ENCODE data around the gene SSH2. TPM values are rescaled to one million over a fixed set of nuclear protein-coding genes. Genes with fewer than 3 reads are reported as not detected.

Gene SSH2
- polyA plus RNA-seq, 1 of the 3 experiments (the other 2 are of a cell fraction): 8.8 TPM

DNA sequence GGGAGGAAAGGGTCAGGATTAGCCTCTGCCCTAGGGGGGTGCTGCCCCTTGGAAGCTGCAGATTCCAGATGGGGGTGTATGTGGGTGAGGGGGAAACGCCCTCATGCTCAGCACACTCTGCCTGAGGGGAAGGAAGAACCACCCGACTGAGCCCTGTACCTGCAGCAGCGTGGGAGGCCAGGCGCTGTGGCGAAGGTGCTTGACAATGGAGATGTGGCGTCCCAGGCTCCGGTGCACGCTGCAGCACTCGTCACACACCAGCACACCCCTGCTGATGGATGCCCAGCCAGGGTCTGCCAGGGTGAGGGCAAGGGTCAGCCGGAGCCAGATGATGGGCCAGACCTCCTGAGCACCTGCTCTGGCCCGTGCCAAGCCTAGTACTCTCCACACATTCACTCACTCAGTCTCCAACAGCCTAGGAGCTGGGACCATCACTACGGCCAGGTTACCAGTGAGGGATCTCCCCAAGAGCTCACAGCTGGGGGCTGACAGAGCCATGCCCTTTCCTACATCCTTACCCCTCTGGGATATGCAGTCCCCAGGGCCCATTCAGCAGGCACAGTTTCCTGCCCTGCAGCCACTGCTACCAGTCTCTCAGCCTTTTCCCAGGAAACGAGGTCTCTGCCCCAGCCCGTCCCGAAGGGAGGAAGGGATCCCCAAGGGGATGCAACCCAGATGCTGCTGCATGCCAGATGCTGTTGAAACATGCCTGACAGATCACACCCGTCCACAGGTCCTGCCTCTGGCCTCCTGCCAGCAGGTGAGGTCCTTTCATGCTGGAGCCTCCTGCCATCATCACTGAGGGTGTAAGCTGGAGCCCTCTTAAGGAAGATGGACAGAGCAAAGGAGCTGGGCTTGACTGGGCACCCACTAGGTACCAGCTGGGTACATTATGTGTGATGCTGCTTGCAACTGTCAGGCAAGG is 346.4 kb downstream of the SSH2 start:
- Histone ChIP-seq H3K27me3 (ENCODE audit: insufficient read depth) (no peaks in the 10 kb centered on the region), H2AFZ (ENCODE audit: low read depth) (no peak overlapping the region), H3K9me2 (no peaks in the 10 kb centered on the region), H3K36me3 (replicated peaks in 1 of 2; ENCODE audit: control insufficient read depth in 1 of 2, insufficient read depth in 2 of 2, low read length in 1 of 2) (peaks cover 5 to 39% of the 10 kb centered on the region in 2 experiments), H3K4me1 (ENCODE audit: control insufficient read depth in 1 of 2, insufficient read depth in 2 of 2, low read depth in 1 of 2, low read length in 1 of 2) (peaks cover 12 to 46% of the 10 kb centered on the region in 2 experiments; a peak in 3 of 4 replicates), H3K4me2 (no peak overlapping the region), H3K4me3 (ENCODE audit: low read depth in 2 of 2, low read length in 1 of 2) (no peak overlapping the region), H3K9me3 (no peaks in the 10 kb centered on the region), H3K9ac (no peak overlapping the region), H3F3A (replicated peaks; ENCODE audit: insufficient read depth) (peaks cover 5% of the 10 kb centered on the region), H3K27ac (ENCODE audit: low read depth in 2 of 2, low read length in 1 of 2) (no peak overlapping the region; a peak in 1 of 4 replicates), H3K79me2 (ENCODE audit: insufficient read depth) (peaks cover 70% of the 10 kb centered on the region), H4K20me1 (ENCODE audit: insufficient read depth) (peaks cover 70% of the 10 kb centered on the region)
- 90% methylated on average over 9 of the region's 16 CpGs for WGBS (ENCODE audit: low lambda C conversion rate)
- TF ChIP-seq ELF1 (IDR thresholded peaks at IDR 0.05) (no peak), RXRA (IDR thresholded peaks at IDR 0.05; ENCODE audit: borderline replicate concordance, low read depth) (no peak), PBX3 (IDR thresholded peaks at IDR 0.05) (no peak)
- TF ChIP-seq, protein P1, sequence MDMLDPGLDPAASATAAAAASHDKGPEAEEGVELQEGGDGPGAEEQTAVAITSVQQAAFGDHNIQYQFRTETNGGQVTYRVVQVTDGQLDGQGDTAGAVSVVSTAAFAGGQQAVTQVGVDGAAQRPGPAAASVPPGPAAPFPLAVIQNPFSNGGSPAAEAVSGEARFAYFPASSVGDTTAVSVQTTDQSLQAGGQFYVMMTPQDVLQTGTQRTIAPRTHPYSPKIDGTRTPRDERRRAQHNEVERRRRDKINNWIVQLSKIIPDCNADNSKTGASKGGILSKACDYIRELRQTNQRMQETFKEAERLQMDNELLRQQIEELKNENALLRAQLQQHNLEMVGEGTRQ (IDR thresholded peaks at IDR 0.05; ENCODE audit: borderline replicate concordance, low read depth, low read length): no peak
- DNase-seq: peak; percentile 23
- ChIA-PET CTCF (interaction anchor here (0.6 to 12.7 kb wide), 6 partner anchors 8 to 921 kb away, joined by 3 to 166 read pairs (median 3); partner anchors contain the start of genes ABHD15, ANKRD13B and TP53I13), POLR2A (interaction anchor here (1.4 kb wide), 1 partner anchor 8 kb away, joined by 3 read pairs; no protein-coding TSS in a partner anchor)

DNA sequence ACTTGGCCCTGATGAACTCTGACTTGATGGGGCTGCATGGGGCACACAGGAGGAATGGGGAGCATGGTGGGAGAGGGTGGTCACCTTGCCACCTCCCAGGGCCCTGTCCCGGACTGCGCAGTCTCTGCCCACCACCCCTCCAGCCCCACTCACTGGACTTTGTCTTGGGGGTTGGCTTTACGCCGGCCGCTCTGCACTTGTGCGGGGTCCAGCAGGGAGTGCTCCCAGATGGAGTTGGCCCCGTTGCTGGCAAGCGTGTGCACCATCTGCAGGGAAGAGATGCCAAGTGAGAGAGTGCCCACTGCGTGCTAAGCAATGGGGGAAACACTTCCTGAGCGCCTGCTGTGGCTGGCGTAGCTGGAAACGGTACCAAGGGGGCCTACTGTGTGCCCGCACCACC is 347.3 kb downstream of the SSH2 start:
- H4K20me1 ChIP-seq (ENCODE audit: insufficient read depth): peaks cover 62% of the 10 kb centered on the region
- CTCF ChIA-PET: interaction anchor here (1.0 to 12.7 kb wide), 5 partner anchors 9 to 511 kb away, joined by 3 to 166 read pairs (median 13); partner anchors contain the start of genes ABHD15, ANKRD13B and TP53I13
- no peak overlapping the region for H3K9ac ChIP-seq
- no peak overlapping the region for H3K4me2 ChIP-seq
- WGBS (ENCODE audit: low lambda C conversion rate): 94% methylated on average over 12 of the region's 13 CpGs
- peaks cover 5% of the 10 kb centered on the region for H3F3A ChIP-seq (replicated peaks; ENCODE audit: insufficient read depth)
- peaks cover 62% of the 10 kb centered on the region for H3K79me2 ChIP-seq (ENCODE audit: insufficient read depth)
- H3K9me2 ChIP-seq: no peaks in the 10 kb centered on the region
- H3K4me3 ChIP-seq (ENCODE audit: low read depth in 2 of 2, low read length in 1 of 2): no peak overlapping the region
- H2AFZ ChIP-seq (ENCODE audit: low read depth): no peak overlapping the region
- H3K27me3 ChIP-seq (ENCODE audit: insufficient read depth): no peaks in the 10 kb centered on the region
- no peak overlapping the region; a peak in 1 of 4 replicates for H3K27ac ChIP-seq (ENCODE audit: low read depth in 2 of 2, low read length in 1 of 2)
- POLR2A ChIA-PET: interaction anchor here (1.4 kb wide), 1 partner anchor 8 kb away, joined by 3 read pairs; no protein-coding TSS in a partner anchor
- DNase-seq: no peak
- peaks cover 11 to 40% of the 10 kb centered on the region in 2 experiments; a peak in 3 of 4 replicates for H3K4me1 ChIP-seq (ENCODE audit: control insufficient read depth in 1 of 2, insufficient read depth in 2 of 2, low read depth in 1 of 2, low read length in 1 of 2)
- H3K9me3 ChIP-seq: no peaks in the 10 kb centered on the region
- peaks cover 9 to 45% of the 10 kb centered on the region in 2 experiments for H3K36me3 ChIP-seq (replicated peaks in 1 of 2; ENCODE audit: control insufficient read depth in 1 of 2, insufficient read depth in 2 of 2, low read length in 1 of 2)
- no peak for TF ChIP-seq RAD21 (IDR thresholded peaks at IDR 0.05; ENCODE audit: low read length)
- TF ChIP-seq, protein P2, sequence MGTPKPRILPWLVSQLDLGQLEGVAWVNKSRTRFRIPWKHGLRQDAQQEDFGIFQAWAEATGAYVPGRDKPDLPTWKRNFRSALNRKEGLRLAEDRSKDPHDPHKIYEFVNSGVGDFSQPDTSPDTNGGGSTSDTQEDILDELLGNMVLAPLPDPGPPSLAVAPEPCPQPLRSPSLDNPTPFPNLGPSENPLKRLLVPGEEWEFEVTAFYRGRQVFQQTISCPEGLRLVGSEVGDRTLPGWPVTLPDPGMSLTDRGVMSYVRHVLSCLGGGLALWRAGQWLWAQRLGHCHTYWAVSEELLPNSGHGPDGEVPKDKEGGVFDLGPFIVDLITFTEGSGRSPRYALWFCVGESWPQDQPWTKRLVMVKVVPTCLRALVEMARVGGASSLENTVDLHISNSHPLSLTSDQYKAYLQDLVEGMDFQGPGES (IDR thresholded peaks at IDR 0.05; ENCODE audit: low read depth, low read length): no peak
- no peak for TF ChIP-seq POLR2AphosphoS5 (IDR thresholded peaks at IDR 0.05; ENCODE audit: low read depth, low read length)
- TF ChIP-seq FOXJ3 (CRISPR knock-in tag; IDR thresholded peaks at IDR 0.05): no peak
- TF ChIP-seq EZH2phosphoT487 (IDR thresholded peaks at IDR 0.05; ENCODE audit: borderline replicate concordance, low read depth): no peak
- TF ChIP-seq CHD2 (IDR thresholded peaks at IDR 0.05; ENCODE audit: low read length, partially characterized antibody): no peak
- TF ChIP-seq SMC3 (IDR thresholded peaks at IDR 0.05; ENCODE audit: low read depth, low read length): no peak
- TF ChIP-seq MEF2A (IDR thresholded peaks at IDR 0.05; ENCODE audit: borderline replicate concordance, low read depth): no peak
- TF ChIP-seq GABPA (IDR thresholded peaks at IDR 0.05; ENCODE audit: low read depth): no peak
- no peak for TF ChIP-seq FOSL2 (IDR thresholded peaks at IDR 0.05; ENCODE audit: borderline replicate concordance, low read depth)
- TF ChIP-seq FOXM1 (IDR thresholded peaks at IDR 0.05; ENCODE audit: low read depth): no peak
- no peak for TF ChIP-seq PBX3 (IDR thresholded peaks at IDR 0.05)
- TF ChIP-seq GATA2 (CRISPR knock-in tag; IDR thresholded peaks at IDR 0.05): no peak
- TF ChIP-seq, protein P1 (IDR thresholded peaks at IDR 0.05; ENCODE audit: borderline replicate concordance, low read depth, low read length): no peak
- no peak for TF ChIP-seq NFIC (IDR thresholded peaks at IDR 0.05; ENCODE audit: borderline replicate concordance)
- TF ChIP-seq NRF1 (IDR thresholded peaks at IDR 0.05; ENCODE audit: low read depth, low read length): no peak

Measured in SK-N-SH (cell line).